Testis (tissue), 2 donors: ENCODE measurements around the gene PEX14.
"Not testable (repeated sequence)": the region's sequence is repeated elsewhere in the genome, so short reads cannot be mapped to it uniquely, and the experiment has no call there.

Source experiments
- POLR2A ChIP-seq: fragments of 450-650 bp; IDR thresholded peaks from one replicate; pipeline ENCODE4 v1.6.1; 2017; ENCODE audit warnings: antibody characterized with exemption, mild to moderate bottlenecking, moderate library complexity
- TF ChIP-seq, protein P1 (sequence below), 3 experiments: fragments of 450-650 bp in 2 of 3; fragments of 200-600 bp in 1 of 3; sonication (generic) in 1 of 3; IDR thresholded peaks; one replicate each; pipeline ENCODE4 v1.5.1; 2016 to 2019; ENCODE audit warnings: antibody characterized with exemption in 3 of 3, mild to moderate bottlenecking in 2 of 3, moderate library complexity in 1 of 3

DNA sequence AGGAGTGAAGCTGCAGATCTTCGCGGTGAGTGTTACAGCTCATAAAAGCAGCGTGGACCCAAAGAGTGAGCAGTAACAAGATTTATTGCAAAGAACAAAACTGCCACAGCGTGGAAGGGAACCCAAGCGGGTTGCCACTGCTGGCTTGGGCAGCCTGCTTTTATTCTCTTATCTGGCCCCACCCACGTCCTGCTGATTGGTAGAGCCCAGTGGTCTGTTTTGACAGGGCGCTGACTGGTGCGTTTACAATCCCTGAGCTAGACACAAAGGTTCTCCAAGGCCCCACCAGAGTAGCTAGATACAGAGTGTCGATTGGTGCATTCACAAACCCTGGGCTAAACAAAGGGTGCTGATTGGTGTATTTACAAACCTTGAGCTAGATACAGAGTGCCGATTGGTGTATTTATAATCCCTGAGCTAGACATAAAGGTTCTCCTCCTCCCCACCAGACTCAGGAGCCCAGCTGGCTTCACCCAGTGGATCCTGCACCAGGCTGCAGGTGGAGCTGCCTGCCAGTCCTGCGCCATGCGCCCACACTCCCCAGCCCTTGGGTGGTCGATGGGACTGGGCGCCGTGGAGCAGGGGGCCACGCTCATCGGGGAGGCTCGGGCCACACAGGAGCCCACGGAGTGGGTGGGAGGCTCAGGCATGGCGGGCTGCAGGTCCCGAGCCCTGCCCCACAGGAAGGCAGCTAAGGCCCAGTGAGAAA lies 48.8 kb upstream of the PEX14 start:
- TF ChIP-seq, protein P1, sequence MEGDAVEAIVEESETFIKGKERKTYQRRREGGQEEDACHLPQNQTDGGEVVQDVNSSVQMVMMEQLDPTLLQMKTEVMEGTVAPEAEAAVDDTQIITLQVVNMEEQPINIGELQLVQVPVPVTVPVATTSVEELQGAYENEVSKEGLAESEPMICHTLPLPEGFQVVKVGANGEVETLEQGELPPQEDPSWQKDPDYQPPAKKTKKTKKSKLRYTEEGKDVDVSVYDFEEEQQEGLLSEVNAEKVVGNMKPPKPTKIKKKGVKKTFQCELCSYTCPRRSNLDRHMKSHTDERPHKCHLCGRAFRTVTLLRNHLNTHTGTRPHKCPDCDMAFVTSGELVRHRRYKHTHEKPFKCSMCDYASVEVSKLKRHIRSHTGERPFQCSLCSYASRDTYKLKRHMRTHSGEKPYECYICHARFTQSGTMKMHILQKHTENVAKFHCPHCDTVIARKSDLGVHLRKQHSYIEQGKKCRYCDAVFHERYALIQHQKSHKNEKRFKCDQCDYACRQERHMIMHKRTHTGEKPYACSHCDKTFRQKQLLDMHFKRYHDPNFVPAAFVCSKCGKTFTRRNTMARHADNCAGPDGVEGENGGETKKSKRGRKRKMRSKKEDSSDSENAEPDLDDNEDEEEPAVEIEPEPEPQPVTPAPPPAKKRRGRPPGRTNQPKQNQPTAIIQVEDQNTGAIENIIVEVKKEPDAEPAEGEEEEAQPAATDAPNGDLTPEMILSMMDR (IDR thresholded peaks at IDR 0.05): not testable (repeated sequence)
- TF ChIP-seq POLR2A: not testable (repeated sequence)
